Measurements from ENCODE around the gene LZTR1. TPM values are rescaled to one million over a fixed set of nuclear protein-coding genes. Genes with fewer than 3 reads are reported as not detected.
"Not testable (repeated sequence)": the region's sequence is repeated elsewhere in the genome, so short reads cannot be mapped to it uniquely, and the experiment has no call there.

The LZTR1 gene
- total RNA-seq = 10 to 100 TPM; 40.2 to 90.5 (median 59.3) TPM

DNA sequence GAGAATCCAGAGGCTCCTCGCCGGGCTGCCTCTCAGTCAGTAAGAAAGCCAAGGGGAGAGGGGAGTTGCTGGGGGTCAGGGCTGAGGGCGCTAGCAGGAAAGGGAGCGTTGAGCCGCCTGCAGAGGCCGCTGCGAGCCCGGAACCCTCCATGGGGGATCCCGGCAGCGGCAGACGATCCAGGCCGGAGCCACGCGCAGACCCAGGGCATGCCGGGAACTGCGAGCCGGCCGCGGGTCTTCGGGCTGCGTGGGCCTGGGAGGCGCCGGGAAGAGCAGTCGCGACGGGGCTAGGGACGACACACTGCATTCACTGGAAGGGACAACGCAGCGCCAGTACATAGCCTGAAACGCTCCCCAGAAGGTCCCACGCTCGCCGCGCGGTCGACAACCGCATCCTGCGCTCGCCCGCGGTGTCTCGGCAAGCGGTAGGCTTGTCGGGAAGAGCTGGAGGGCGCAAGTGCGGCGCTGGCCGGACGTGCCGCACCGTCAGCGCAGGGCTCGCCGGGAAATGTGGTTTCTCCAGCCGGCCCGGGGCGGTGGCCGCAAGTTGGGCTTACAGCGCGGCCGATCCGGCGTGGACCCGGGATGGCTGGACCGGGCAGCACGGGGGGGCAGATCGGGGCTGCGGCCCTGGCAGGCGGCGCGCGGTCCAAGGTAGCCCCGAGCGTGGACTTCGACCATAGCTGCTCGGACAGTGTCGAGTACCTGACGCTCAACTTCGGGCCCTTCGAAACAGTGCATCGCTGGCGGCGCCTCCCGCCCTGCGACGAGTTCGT lies at the start of gene LZTR1:
Gene LZTR1 (plus strand): TSS at position 511 of the 776 bp plus-strand sequence. CDS start 75 bp downstream, at position 586.
- Histone ChIP-seq H3K36me3 (peaks cover 0 to 4% (median 0%) of the 10 kb centered on the region in 4 donors), H3K9me3 (no peaks in the 10 kb centered on the region), H3K27ac (peak within 1 kb of the TSS; percentile 85 to 94 (median 92)), H3K4me3 (peak within 1 kb of the TSS; percentile 58 to 73 (median 62)), H3K27me3 (no peaks in the 10 kb centered on the region), H3K4me1 (peaks cover 17 to 38% (median 30%) of the 10 kb centered on the region in 4 donors)
- intact Hi-C loops (cut with DNase I; ENCODE audit: low total_unique reads) (no loop called here), in situ Hi-C loops (cut with MboI; ENCODE audit: low pct_ligation_motif_present in 1 of 4, low pct_unique_long_range_greater_than_20kb in 1 of 4, low sequenced_read_pairs in 3 of 4) (no loop called here)
- peak; percentile 86 for DNase-seq
- TF ChIP-seq POLR2A (IDR thresholded peaks at IDR 0.05) = peak; percentile 90
- no peak for TF ChIP-seq EP300 (IDR thresholded peaks at IDR 0.05; ENCODE audit: low read depth)
- TF ChIP-seq, protein P1, sequence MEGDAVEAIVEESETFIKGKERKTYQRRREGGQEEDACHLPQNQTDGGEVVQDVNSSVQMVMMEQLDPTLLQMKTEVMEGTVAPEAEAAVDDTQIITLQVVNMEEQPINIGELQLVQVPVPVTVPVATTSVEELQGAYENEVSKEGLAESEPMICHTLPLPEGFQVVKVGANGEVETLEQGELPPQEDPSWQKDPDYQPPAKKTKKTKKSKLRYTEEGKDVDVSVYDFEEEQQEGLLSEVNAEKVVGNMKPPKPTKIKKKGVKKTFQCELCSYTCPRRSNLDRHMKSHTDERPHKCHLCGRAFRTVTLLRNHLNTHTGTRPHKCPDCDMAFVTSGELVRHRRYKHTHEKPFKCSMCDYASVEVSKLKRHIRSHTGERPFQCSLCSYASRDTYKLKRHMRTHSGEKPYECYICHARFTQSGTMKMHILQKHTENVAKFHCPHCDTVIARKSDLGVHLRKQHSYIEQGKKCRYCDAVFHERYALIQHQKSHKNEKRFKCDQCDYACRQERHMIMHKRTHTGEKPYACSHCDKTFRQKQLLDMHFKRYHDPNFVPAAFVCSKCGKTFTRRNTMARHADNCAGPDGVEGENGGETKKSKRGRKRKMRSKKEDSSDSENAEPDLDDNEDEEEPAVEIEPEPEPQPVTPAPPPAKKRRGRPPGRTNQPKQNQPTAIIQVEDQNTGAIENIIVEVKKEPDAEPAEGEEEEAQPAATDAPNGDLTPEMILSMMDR (IDR thresholded peaks at IDR 0.05) = peak; percentile 37 to 51 (median 44)
- TF ChIP-seq POLR2AphosphoS5 (IDR thresholded peaks at IDR 0.05) = peak; percentile 95 to 98 (median 96)
- 0% methylated on average over 77 of the region's 87 CpGs; no CpG with 5 or more reads in 1 of the 2 donors for WGBS, 2 donors (ENCODE audit: low coverage in 1 of 2)

DNA sequence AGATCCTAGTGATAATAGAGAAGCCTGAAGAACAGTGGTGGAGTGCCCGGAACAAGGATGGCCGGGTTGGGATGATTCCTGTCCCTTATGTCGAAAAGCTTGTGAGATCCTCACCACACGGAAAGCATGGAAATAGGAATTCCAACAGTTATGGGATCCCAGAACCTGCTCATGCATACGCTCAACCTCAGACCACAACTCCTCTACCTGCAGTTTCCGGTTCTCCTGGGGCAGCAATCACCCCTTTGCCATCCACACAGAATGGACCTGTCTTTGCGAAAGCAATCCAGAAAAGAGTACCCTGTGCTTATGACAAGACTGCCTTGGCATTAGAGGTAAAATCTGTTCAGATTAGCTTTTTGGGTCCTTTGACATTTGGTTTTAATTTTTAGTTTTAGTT lies 48.2 kb upstream of the LZTR1 start:
- peaks cover 25 to 53% (median 33%) of the 10 kb centered on the region in 4 donors for H3K4me1 ChIP-seq
- in situ Hi-C loops (cut with MboI; ENCODE audit: low pct_ligation_motif_present in 1 of 4, low pct_unique_long_range_greater_than_20kb in 1 of 4, low sequenced_read_pairs in 3 of 4) (no loop called here), intact Hi-C loops (cut with DNase I; ENCODE audit: low total_unique reads) (no loop called here)
- 91 to 97% methylated on average over 5 to 7 of the region's 7 CpGs for WGBS, 2 donors (ENCODE audit: low coverage in 1 of 2)
- H3K4me3 ChIP-seq = no peak overlapping the region
- peaks cover 0 to 17% (median 7%) of the 10 kb centered on the region in 4 donors for H3K36me3 ChIP-seq
- no peak for DNase-seq
- no peaks in the 10 kb centered on the region for H3K27me3 ChIP-seq
- TF ChIP-seq, protein P1 (IDR thresholded peaks at IDR 0.05) = no peak
- no peak for TF ChIP-seq POLR2A (IDR thresholded peaks at IDR 0.05)
- no peak for TF ChIP-seq POLR2AphosphoS5 (IDR thresholded peaks at IDR 0.05)
- TF ChIP-seq EP300 (IDR thresholded peaks at IDR 0.05; ENCODE audit: low read depth) = no peak
- H3K9me3 ChIP-seq = no peaks in the 10 kb centered on the region
- H3K27ac ChIP-seq = no peak overlapping the region

DNA sequence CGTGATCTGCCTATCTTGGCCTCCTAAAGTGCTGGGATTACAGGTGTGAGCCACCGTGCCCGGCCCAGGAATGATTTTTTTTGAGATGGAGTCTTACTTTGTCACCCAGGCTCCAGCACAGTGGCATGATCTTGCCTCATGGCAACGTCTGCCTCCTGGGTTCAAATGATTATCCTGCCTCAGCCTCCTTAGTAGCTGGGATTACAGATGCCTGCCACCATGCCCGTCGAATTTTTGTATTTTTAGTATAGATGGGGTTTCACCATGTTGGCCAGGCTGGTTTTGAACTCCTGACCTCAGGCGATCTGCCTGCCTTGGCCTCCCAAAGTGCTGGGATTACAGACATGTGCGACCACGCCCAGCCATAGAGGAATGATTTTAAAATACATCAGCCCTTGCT lies 47.0 kb upstream of the LZTR1 start:
- 84 to 90% methylated on average over 2 to 9 of the region's 9 CpGs for WGBS, 2 donors (ENCODE audit: low coverage in 1 of 2)
- H3K27me3 ChIP-seq; H3K9me3 ChIP-seq; intact Hi-C loops (cut with DNase I; ENCODE audit: low total_unique reads); DNase-seq; in situ Hi-C loops (cut with MboI; ENCODE audit: low pct_ligation_motif_present in 1 of 4, low pct_unique_long_range_greater_than_20kb in 1 of 4, low sequenced_read_pairs in 3 of 4); H3K27ac ChIP-seq; H3K4me3 ChIP-seq: not testable (repeated sequence)
- peaks cover 28 to 58% (median 37%) of the 10 kb centered on the region in 4 donors for H3K4me1 ChIP-seq
- peaks cover 0 to 17% (median 7%) of the 10 kb centered on the region in 4 donors for H3K36me3 ChIP-seq

DNA sequence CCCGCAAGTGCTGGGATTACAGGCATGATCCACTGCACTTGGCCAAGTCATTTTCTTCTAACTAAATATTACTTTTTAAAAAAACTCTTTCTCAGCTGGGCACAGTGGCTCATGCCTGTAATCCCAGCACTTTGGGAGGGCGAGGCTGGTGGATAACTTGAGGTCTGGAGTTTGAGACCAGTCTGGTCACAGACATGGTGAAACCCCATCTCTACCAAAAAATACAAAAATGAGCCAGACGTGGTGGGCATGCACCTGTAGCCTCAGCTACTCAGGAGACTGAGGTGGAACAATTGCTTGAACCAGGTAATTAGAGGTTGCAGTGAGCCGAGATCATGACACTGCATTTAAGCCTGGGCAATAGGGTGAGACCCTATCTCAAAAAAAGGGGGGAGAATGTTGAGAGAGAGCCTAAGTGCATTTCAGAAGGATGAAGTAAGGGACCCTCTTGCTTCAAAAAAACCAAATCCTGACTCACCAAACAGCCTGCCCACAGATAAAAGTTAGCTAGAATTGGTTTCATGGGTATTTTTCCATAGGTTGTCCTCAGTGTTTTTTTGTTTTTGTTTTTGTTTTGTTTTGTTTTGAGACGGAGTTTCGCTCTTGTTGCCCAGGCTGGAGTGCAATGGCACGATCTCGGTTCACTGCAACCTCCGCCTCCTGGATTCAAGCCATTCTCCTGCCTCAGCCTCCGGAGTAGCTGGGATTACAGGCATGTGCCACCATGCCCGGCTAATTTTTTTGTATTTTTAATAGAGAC lies 46.1 kb upstream of the LZTR1 start:
- peaks cover 28 to 63% (median 38%) of the 10 kb centered on the region in 4 donors for H3K4me1 ChIP-seq
- H3K27me3 ChIP-seq; H3K4me3 ChIP-seq; H3K27ac ChIP-seq; H3K9me3 ChIP-seq; intact Hi-C loops (cut with DNase I; ENCODE audit: low total_unique reads); DNase-seq; in situ Hi-C loops (cut with MboI; ENCODE audit: low pct_ligation_motif_present in 1 of 4, low pct_unique_long_range_greater_than_20kb in 1 of 4, low sequenced_read_pairs in 3 of 4): not testable (repeated sequence)
- 84 to 89% methylated on average over 9 to 11 of the region's 11 CpGs for whole genome bisulfite sequencing, 2 donors (ENCODE audit: low coverage in 1 of 2)
- H3K36me3 ChIP-seq = peaks cover 0 to 17% (median 7%) of the 10 kb centered on the region in 4 donors

Measured in transverse colon (tissue), 4 donors.